IPS DF 19.7 (cell line): ENCODE data around the gene ATP5MK.
"Not testable (repeated sequence)": the region's sequence is repeated elsewhere in the genome, so short reads cannot be mapped to it uniquely, and the experiment has no call there.

Source experiments
- DNase-seq: peaks from one replicate; pipeline ENCODE4 v3.0.0-alpha.2; 2013; ENCODE audit warnings: low read depth, low spot score

The ATP5MK gene

GRCh38 chr10:103396789-103397087 lies 463 bp upstream of the ATP5MK start:
- no peak for DNase-seq

- DNase-seq: no peak
These were observed 565 bp downstream of the ATP5MK start for GRCh38 chr10:103395754-103396066.

GRCh38 chr10:103394180-103394579 lies 2.1 kb downstream of the ATP5MK start:
- no peak for DNase-seq

- no peak for DNase-seq
These were observed 13.5 kb downstream of the ATP5MK start for GRCh38 chr10:103382769-103383168.

- no peak for DNase-seq
These were observed 22.0 kb downstream of the ATP5MK start for GRCh38 chr10:103374263-103374662.

- DNase-seq: no peak
These were observed 22.7 kb downstream of the ATP5MK start for GRCh38 chr10:103373544-103373943.

- peak; percentile 92 for DNase-seq
These were observed 28.3 kb downstream of the ATP5MK start, which contains the start of gene TAF5 for GRCh38 chr10:103367782-103368518. TAF5 (plus strand) TSS chr10:103367976; CDS start chr10:103367990, 14 bp downstream.

GRCh38 chr10:103367379-103367781 lies 28.9 kb downstream of the ATP5MK start:
- no peak for DNase-seq

- not testable (repeated sequence) for DNase-seq
These were observed 35.5 kb downstream of the ATP5MK start for GRCh38 chr10:103360791-103361190.

GRCh38 chr10:103359493-103359892 lies 36.8 kb downstream of the ATP5MK start:
- DNase-seq: not testable (repeated sequence)

- no peak for DNase-seq
These were observed 40.2 kb downstream of the ATP5MK start for GRCh38 chr10:103355906-103356599.

GRCh38 chr10:103354567-103354966 lies 41.7 kb downstream of the ATP5MK start:
- not testable (repeated sequence) for DNase-seq

- DNase-seq: no peak
These were observed 43.0 kb downstream of the ATP5MK start for GRCh38 chr10:103353281-103353680.

GRCh38 chr10:103350517-103351260 lies 45.6 kb downstream of the ATP5MK start, which contains the start of gene PCGF6:
PCGF6 (minus strand) TSS chr10:103351140; CDS start chr10:103351066, 74 bp downstream.
- DNase-seq: peak; percentile 47

- DNase-seq: no peak
These were observed 46.1 kb downstream of the ATP5MK start for GRCh38 chr10:103350175-103350516.
